Stimulated activated CD8-positive, alpha-beta memory T cell treated with anti-CD3 and anti-CD28 coated beads, Interleukin-7, amount 100 ng/mL, for 24 hours (primary cell): Measurements from ENCODE around the gene RBL2.
"Not testable (repeated sequence)": the region's sequence is repeated elsewhere in the genome, so short reads cannot be mapped to it uniquely, and the experiment has no call there.

Experiments
- DNase-seq: peaks from one replicate; pipeline ENCODE4 v3.0.0-alpha.2; 2020; ENCODE audit warnings: low read depth

Gene RBL2

DNA sequence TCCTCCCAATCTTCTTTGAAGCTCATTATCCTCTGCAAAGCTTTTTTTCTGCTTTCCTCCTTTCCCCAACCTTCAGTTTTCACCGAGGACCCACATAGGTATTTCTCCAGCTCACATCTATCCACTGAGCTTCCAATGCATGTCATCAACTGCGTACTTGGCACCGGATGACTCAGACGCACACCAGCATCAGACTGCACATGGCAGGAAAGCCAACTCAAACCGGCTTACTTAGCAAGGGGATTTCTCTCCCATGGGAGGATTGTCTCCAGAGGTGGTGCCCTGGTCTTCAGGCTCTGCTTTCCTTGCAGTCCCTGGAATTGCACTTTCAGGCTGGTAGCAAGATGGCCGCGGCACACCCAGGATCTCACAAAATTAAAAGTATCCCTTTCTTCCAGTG is 70.4 kb downstream of the RBL2 start:
- DNase-seq, result no peak

DNA sequence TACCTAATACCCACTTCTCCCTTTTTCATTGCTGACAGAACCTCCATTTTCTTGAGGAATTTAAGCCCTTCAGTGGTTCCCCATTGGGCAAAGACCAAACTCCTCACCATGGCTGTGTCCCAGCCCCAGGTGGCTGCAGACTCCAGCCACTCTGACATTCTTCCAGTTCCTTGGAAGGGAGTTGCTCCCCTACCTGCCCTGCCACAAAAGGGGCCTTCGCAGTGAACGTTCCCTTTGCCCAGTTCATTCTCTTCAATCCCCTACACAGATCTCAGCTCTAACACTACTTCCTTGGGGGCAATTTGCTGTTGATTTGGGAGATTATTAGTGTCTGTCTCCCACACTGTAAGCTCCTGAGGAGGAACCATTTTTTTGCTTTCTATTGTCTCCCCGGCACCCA is 72.0 kb downstream of the RBL2 start:
- DNase-seq, result no peak

DNA sequence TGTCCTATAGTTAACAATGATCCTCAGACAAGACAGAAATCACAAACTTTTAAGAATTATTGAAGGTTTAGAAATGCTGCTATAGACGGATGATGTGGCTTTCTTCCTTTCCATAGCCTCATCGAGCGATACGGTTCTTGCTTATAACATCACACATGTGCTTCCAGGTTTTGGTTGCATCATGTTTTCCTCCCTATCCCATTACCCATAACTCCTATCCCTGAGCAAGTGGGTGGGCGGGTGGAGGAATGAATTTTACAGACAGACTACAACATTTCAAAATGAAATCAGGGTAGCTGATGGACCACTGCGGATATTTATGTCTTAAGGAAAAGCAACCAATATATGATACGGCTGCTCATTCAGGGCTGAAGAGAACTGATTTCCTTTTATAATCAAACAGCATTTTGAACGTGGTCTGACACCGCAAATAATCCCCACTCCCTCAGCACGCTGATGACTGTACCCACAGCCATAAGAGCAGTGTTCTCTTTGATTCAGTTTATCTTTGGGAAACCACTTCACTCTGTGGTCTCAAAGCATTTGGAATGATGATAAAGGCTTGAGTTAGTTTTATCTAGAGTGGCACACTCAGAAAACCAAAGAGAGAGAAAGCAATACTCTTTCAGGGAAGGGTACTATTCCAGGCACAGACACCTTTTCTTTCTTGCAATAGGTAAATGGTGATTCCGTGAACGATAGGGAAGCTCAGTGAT is 73.4 kb downstream of the RBL2 start:
- no peak for DNase-seq

DNA sequence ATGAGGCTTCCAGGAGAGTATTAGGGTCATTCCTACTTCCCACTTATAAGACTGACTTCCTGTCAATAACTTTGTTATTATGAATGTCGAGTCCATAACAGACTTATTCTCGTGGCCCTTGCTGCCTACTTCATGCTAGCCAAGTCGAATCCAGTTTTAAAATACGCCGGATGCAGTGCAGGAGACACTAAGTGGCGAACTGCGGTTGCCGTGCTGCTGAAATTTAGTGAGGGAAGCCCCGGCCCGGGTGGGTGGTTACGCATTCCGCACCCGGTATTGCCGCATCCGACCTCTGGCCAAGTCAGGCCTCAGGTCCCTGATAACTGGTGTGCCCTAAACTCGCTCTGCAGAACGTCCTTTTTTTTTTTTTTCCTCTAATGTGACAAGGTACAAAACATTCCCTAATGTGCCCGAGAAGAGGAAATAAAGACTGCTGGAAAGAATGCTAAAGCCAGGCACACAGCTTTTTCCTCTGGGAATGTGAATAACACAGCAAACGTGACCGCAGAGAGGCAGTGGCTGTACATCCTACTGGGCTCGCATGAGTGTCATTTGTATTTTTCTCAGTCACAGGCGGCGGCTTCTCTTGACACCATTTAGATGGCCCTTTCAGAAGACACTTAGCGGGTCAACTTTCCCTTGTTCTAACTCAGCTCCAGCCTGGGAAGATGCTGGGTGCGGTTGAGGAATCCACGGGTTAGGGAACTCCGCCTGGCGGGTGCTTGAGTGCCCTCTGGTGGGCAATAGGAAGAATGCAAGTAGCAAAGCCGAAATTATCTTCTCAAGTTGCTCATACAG is 75.8 kb downstream of the RBL2 start:
- no peak for DNase-seq

DNA sequence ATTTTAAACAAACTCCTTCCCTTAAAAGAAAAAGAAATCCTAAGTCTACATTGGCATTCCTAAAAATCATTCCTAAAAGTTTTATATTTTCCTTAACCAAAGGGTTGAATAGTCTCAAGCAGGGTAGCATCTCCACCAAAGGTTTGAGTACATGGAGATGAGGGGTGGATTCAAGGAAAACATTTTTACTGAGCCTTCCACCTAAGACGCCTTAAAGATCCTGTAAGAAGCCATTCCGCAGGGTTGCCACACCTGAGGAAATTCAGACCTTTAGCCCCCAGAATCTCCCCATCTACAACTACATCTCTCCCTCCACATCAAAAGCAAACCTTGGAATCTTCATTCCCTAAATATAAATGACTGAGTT is 76.4 kb downstream of the RBL2 start:
- DNase-seq, result no peak

DNA sequence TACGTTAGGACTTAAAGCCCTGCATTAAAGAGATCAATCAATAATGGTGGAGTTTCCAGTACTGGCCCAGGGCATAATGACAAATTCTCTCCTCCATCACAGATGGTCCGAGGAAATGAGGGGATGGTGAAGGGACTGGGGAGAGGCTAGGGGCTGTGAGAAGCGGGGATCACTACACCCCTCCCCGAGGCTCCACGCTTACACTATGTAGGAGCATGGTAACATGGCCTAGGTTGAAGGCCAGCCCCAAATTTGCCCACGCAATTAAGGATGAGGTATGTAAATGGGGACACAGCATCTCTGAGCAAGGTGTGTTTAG is 76.8 kb downstream of the RBL2 start:
- DNase-seq, result no peak

DNA sequence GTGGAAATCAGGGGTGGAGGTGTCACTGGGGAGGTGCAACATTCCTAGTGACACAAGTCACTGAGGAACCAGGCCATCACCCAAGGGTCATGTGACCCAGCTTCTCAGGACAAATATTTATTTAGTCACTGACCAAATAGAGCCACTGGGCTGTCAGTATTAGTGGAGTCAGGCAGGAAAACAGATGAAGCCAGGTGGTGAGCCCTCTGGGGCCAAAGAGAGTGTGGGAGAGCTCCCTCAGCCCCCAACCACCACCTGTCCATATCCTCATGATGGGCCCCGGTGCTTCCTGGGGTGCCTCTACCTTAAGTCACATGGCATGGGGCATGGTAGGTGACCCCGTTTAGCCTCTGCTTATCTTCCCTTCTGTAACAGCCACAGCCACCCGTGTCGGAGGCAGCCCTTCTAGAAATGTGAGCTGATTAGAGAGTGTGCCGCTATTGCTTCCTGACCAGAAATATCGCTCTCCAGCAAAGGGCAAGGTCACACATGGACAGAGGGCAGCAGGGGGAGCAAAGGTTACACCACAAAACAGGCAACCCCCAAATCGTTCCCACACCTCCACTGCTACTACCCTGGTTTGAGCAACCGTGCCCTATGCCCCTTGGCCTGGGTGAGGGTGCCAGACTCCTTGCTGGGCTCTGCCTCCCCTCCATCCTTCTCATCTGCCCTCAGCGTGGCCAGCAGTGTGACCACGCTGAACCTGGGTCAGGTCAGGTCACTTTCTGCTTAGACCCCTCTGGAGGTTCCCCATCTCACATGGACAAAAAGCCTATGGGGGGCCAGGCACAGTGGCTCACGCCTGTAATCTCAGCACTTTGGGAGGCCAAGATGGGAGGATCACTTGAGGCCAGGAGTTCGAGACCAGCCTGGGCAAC is 77.4 kb downstream of the RBL2 start:
- DNase-seq, result no peak

DNA sequence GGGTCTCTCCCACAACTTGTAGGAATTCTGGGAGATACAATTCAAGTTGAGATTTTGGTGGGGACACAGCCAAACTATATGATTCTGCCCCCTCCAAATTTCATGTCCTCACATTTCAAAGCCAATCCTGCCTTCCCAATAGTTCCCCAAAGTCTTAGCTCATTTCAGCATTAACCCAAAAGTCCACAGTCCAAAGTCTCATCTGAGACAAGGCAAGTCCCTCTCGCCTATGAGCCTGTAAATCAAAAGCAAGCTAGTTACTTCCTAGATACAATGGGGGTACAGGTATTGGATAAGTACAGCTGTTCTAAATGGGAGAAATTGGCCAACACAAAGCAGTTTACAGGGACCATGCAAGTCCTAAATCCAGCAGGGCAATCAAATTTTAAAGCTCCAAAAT is 78.5 kb downstream of the RBL2 start:
- DNase-seq, result not testable (repeated sequence)

DNA sequence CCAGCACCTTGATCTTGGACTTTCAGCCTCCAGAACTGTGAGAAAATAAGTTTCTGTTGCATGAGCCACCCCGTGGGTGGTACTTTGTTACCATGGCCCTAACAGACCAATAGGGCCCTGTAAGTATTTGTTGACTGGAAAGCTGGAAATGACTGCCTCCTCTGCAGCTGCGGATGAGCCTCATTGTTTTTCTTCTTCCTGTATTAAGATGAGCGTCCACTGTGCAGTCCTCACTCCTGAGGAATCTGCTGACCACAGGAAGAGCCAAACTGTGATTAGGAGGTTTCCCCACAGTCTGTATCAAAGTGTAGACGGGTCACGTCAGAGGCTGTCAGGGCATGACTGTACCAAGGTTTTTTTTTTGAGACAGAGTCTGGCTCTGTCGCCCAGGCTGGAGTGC is 81.0 kb downstream of the RBL2 start:
- DNase-seq, result no peak

DNA sequence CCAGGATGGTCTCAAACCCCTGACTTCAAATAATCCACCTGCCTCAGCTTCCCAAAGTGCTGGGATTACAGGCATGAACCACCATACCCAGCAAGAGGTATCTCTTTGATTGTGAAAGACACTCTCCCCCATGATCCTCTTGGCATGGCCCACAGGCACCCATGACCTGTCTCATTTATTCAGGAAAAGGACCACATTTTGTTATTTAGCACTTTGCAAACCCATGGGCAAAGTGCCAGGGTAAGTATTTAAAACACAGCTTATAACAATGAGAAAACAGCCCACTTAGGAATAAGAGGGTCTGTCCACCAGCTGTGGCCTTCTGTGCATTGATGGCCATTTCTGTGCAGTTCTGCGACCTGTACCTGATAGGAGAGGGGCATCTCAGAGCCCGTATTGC is 81.5 kb downstream of the RBL2 start:
- DNase-seq, result no peak

DNA sequence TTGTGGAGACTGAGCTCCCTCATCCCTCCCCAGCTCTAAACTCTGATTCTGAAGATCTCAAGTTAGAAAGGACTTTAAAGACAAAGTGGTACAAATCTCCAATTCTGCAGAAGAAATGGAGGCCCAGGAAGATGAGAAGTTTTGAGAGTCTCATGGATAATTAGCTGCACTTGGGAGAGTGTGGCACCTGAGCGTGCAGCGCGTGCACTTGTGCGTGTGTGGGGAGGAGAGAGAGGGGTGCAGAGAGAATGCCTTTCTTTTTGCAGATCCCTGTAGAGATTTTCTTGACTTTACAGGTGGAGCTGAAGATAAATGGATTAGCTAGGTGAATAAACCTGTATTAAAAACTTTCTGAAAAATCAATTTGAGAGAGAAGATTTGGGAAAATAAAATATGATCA is 83.6 kb downstream of the RBL2 start:
- no peak for DNase-seq

DNA sequence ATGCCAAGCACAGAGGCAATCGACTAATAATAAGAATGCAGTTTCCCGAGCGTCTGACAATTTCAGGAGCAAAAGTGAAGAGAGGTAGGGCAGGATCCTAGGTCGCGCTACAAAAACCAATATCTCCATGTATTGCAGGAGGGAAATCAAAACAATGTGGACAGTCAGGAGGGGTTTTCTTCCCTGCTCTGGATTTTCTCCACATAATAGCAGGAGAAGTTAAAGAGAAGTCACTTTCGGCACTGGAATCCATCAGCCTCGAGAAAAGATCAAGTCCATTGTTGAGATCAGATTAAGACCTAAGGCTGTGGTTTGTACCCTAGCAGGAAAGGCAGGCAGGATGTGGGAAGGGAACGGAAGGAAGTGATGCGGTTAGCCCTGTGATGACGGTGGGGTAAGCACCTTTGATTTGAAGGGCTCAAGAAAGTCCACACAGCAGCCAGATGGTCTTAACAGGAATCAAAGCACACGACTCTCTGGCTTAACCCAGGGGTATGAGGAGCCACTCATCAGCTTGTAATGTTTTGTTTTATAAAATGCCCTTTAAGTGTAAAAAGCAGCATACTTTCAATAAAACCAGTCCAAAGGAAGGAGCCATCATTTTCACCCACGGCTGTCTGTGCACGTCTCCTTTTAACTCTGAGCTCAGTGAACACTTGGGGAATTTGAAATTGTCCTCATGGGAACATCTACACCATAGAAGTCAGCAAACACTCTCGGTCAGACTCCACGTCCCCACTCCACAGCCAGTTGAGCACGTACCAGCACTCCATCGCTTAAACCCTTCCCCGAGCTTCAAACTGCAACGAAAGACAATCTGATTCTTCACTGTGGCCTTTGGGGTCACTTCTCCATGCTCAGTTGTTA is 84.5 kb downstream of the RBL2 start:
- DNase-seq, result peak; percentile 45

DNA sequence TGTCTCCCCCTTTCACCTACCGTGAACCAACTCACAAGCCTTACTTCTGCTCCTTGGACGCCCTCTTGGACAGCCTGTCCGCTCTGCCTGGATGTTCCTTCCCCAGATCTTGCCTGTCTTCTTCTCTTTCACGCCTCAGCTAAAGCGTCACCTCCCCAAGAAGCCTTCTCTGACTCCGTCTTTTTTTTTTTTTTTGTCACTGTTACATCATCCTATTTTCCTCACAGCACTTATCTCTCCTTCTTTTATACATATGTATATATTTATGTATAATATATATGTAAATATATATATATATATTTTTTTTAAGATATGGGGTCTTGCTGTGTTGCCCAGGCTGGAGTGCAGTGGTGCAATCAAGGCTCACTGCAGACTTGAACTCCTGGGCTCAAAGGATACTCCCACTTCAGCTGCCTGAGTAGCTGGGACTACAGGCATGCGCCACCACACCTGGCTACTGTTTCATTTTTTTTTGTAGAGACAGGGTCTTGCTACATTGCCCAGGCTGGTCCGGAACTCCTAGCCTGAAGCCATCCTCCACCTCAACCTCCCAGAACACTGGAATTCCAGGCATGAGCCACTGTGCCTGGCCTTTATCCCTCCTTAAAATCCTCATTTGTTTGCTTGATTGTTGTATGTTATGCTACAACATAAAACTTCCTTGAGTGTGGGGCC is 85.3 kb downstream of the RBL2 start:
- DNase-seq, result no peak

DNA sequence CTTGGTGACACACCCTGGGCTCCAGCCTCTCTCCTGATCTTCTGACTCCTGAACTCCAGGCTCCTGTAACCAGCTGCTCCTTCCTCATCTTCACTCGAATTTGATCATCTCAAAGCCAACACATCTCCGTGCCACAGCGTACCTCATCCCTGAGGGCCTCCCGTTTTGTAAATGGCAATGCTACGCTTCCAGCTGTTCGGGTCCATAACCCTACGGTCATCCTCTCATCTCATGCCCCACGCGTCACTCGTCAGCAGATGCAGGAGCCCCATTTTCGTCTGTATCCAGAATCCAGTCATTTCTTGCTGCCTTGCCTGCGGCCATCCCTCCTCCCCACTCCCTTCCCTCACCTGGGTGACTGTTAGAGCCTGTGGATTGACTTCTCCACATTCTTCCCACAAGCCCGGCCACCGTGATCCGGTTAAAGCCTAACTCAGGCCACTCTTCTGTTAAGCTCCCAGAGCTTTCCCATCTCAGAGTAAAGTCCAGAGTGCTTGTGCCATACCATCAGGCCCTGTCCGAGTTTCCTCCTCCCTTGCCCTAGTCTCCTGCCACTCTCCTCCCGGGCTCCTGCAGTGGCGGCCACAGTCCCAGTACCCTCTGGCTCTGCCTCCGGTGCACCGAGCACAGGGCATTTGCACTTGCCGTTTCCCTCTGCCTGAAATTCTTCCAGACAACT is 89.0 kb downstream of the RBL2 start:
- DNase-seq, result no peak

DNA sequence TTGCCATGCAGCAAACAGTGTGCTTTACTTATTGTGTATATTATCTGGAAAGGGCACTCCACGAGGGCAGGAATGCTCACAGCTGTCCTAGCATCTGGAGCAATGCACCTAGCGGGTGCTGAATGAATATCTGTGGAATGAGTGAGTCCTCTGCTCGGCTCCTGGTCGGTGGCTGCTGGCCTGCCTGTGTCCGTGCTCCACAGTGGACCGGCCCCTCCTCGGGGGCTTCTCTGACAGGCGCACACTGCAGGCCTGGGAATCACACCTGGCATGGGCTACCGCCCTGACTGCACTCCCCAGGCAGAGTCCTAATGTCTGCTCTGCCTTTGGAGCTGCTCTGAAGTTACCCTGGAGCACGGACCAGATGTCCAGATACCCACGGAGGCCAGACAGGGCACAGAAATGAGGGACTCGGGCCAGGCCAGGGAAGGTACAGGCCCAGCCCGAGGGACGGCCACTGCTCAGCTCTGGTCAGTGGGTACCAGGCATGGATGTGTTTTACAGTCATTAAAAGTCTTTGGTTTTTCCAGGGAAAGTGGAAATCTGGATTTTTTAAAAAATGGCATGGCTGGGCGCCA is 89.8 kb downstream of the RBL2 start:
- DNase-seq, result no peak

DNA sequence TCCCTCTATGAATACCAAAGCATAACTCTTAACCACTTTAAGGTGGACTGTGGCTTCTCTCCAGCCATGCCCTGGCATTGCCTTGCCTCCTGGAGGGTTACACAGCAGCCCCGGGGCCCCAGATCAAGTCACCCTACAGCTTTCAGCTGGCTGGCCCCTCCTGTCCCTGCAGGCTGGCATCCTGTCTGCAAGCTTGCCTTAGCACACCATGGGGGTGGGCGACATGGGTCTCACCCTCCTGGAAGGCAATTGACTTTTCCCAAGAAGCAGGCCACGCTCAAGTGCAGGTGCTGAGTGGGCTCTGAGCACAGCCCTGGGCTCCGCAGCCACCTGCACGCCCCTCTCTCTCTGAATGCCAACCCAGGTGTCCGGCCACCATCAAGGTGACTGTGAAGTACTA is 94.5 kb downstream of the RBL2 start:
- DNase-seq, result no peak

DNA sequence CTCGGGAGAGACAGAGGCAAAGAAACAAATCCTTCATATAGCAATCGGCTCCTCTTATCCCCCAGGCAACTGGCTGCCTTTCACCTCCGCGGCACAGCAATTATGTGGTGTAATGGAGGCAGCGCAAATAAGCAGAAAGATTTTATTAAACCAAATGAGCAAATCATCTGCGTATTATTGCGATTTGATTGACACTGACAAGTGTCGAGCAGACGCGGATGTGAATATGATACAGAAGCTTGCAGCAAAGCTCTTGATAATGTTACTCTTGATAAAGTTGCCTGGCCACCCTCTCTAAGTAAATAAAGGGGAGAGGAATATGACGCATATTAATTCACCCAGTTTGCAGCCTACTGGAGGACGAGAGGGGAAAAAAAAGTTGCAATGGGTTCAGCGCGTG is 95.2 kb downstream of the RBL2 start:
- DNase-seq, result no peak

DNA sequence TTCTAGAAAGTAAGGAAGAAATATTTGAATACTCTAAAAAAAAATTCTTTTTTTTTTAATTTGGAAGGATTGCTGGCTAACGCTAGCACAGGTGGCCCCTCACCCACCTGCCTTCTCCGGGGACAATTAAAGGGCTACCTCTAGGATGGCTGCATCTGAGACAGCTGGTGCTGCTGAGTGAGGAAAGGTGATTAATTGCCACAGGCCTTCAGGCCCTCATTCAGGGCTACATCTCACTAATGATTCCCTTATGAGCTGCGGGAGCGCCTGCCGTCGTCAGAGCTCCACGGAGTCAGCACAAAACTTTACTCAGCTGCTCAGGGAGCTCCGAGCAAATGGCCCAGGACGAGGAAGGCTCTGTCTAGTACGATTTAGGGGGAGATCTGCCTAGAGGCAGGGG is 95.8 kb downstream of the RBL2 start:
- no peak for DNase-seq

DNA sequence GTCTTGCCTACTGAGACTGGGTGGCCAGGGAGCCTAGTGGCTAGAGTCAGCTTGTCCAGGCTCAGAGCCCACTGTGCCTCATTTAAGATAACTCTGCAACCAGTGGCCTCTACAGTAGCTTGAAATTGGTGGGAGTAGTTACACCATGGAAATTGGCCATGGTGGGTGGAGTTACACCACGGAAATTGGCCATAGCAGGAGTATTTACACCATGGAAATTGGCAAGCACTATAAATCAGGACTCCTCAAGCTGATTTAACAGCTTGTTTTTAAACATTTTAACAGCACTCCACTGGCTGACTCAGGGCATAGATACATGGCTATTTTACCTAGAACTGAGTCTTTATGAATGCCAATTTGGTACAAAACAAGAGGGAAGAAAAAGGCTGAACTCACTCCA is 96.5 kb downstream of the RBL2 start:
- DNase-seq, result no peak

DNA sequence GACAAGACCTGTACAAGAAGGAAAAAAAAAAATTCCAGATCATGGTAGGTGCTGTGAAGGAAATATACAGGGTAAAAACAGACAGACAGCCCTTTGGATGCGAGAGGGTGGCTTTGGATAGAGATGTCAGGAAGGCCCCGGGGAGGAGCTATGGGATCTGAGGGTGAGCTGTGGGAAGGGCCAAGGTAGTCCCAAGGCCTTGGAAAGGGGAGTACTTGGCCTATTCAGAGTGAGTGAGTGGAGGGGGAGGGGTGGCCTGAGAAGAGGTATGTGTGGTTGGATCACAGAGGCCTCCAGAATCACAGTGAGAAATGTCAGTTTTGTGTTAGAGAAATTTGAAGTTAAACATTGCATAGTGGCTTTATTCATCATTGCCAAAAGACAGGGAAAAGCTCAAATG is 99.9 kb downstream of the RBL2 start:
- no peak for DNase-seq

DNA sequence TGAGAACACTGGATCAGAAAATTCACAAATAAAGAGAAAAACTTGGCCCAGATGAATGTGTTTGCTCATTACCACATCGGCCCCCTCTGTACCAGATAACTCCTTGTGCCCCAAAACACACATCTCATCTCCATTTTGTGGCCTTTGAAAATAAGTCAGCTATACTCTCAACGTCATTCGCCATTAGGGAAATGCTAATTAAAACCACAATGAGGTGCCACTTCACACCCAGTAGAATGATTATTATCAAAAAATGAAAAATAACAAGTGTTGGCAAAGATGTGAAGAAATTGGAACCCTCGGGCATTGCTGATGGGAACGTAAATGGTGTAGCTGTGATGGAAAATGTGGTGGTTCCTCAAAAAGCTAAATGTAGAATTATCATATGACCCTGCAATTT is 103.4 kb downstream of the RBL2 start:
- no peak for DNase-seq
